HG03354 (cell line): ENCODE results near the gene LCLAT1.

Experiments used
- ATAC-seq: cut with Tn5 transposase; IDR thresholded peaks from one replicate; pipeline ENCODE4 v1.9.1; 2021; ENCODE audit warnings: mild to moderate bottlenecking; ENCODE audit not compliant: unreplicated experiment, poor library complexity, severe bottlenecking

Gene LCLAT1

GRCh38 chr2:30681022-30681421, 234.0 kb downstream of the LCLAT1 start:
- no peak for ATAC-seq

- ATAC-seq, result no peak
Measured at GRCh38 chr2:30683236-30683956, 236.3 kb downstream of the LCLAT1 start.

- no peak for ATAC-seq
Measured at GRCh38 chr2:30684026-30684425, 237.0 kb downstream of the LCLAT1 start.

- ATAC-seq, result no peak
Measured at GRCh38 chr2:30684516-30684915, 237.5 kb downstream of the LCLAT1 start.

GRCh38 chr2:30684996-30685395, 237.9 kb downstream of the LCLAT1 start:
- no peak for ATAC-seq

- ATAC-seq, result no peak
Measured at GRCh38 chr2:30686000-30686399, 239.0 kb downstream of the LCLAT1 start.

- no peak for ATAC-seq
Measured at GRCh38 chr2:30686669-30687068, 239.6 kb downstream of the LCLAT1 start.

- ATAC-seq, result no peak
Measured at GRCh38 chr2:30688956-30689401, 241.9 kb downstream of the LCLAT1 start.

- no peak for ATAC-seq
Measured at GRCh38 chr2:30689496-30690125, 242.6 kb downstream of the LCLAT1 start.

- ATAC-seq, result no peak
Measured at GRCh38 chr2:30690126-30690561, 243.1 kb downstream of the LCLAT1 start.

GRCh38 chr2:30691091-30691947, 244.3 kb downstream of the LCLAT1 start:
- no peak for ATAC-seq

GRCh38 chr2:30691948-30692828, 245.1 kb downstream of the LCLAT1 start:
- no peak for ATAC-seq

GRCh38 chr2:30692829-30693275, 245.8 kb downstream of the LCLAT1 start:
- ATAC-seq, result no peak
